GM12878 (cell line): ENCODE measurements around the gene POU2AF1.

Experiments used
- ATF2 ChIP-seq: IDR thresholded peaks from 2 replicates; pipeline ENCODE4 v1.6.1; 2012; ENCODE audit warnings: low read length, inconsistent platforms
- CTCF ChIP-seq, 3 experiments: IDR thresholded peaks in 2 of 3; conservative IDR thresholded peaks in 1 of 3; 2 replicates each; pipeline ENCODE4 v1.5.1; 2011; ENCODE audit warnings: low read depth in 3 of 3, low read length in 3 of 3, mild to moderate bottlenecking in 3 of 3, control low read depth in 2 of 3, moderate library complexity in 2 of 3, inconsistent platforms in 1 of 3, mixed read lengths in 1 of 3; ENCODE audit not compliant: control insufficient read depth in 2 of 3, insufficient read depth in 1 of 3; ENCODE audit errors: extremely low read depth in 1 of 3
- ETV6 ChIP-seq, 2 experiments: fragments of 450-650 bp in 1 of 2; IDR thresholded peaks in 1 of 2; conservative IDR thresholded peaks in 1 of 2; 2 replicates each; pipeline ENCODE4 v1.6.1; 2014; ENCODE audit warnings: antibody characterized with exemption in 1 of 2, borderline replicate concordance in 1 of 2, low read depth in 1 of 2, mild to moderate bottlenecking in 1 of 2, moderate library complexity in 1 of 2
- HDAC2 ChIP-seq: fragments of 200-600 bp; sonication (generic); IDR thresholded peaks from 2 replicates; pipeline ENCODE4 v1.6.1; 2017
- POLR2AphosphoS5 ChIP-seq: IDR thresholded peaks from 2 replicates; pipeline ENCODE4 v1.6.1; 2011; ENCODE audit warnings: mild to moderate bottlenecking, low read length, inconsistent platforms
- STAT1 ChIP-seq: fragments of 450-650 bp; conservative IDR thresholded peaks from 2 replicates; pipeline ENCODE4 v1.6.1; 2014; ENCODE audit warnings: antibody characterized with exemption, mild to moderate bottlenecking
- TBL1XR1 ChIP-seq: IDR thresholded peaks from 2 replicates; pipeline ENCODE4 v1.6.1; 2012; ENCODE audit warnings: low read depth, low read length, improper control_type of control experiment
- TCF12 ChIP-seq: IDR thresholded peaks from 2 replicates; pipeline ENCODE4 v1.6.1; 2011; ENCODE audit warnings: low read depth, mild to moderate bottlenecking, low read length

- TF ChIP-seq POLR2AphosphoS5 (no peak), ATF2 (no peak), CTCF (IDR thresholded peaks at IDR 0.05 in 2 of 3, conservative IDR thresholded peaks at IDR 0.05 in 1 of 3; ENCODE audit: control insufficient read depth in 2 of 3, extremely low read depth in 1 of 3, insufficient read depth in 1 of 3, low read depth in 3 of 3, low read length in 3 of 3) (no peak), ETV6 (conservative IDR thresholded peaks at IDR 0.05 in 1 of 2, IDR thresholded peaks at IDR 0.05 in 1 of 2; ENCODE audit: borderline replicate concordance in 1 of 2, low read depth in 1 of 2) (peak in 1 of 2 experiments; percentile 22; a peak in 1 of 4 replicates), TCF12 (0 out of 2 replicates have a peak, but pooled peaks have one; percentile 50), STAT1 (no peak), HDAC2 (no peak), TBL1XR1 (no peak)
Measured at GRCh38 chr11:111391328-111392124, 12.5 kb upstream of the POU2AF1 start.
